Measurements from ENCODE around the gene KDM6A. TPM values are rescaled to one million over a fixed set of nuclear protein-coding genes. Genes with fewer than 3 reads are reported as not detected.

Gene KDM6A
- total and polyA plus RNA-seq, 9 of the 15 experiments (the other 6 are each of a cell fraction or from before 2014, with no cell fraction given): 8.4 to 34.3 (median 22.9) TPM

DNA sequence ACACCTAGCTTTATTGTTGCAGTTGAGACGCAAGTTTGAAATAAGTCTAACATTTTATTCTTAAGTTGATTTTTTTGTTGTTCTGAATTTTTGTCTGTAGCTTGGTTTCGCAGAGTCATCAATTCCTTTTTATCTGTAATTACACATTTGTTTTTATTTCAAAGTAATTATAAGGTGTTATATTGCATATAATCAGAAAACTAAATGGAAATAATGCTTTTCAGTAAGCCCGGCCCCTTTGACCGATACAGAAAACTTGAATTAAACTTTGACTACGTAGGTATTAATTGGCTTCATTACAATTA lies 2.1 kb downstream of the KDM6A start:
- H3K9ac ChIP-seq (ENCODE audit: insufficient read depth in 1 of 2, low read depth in 2 of 2, low read length in 2 of 2): peak overlapping the region in 1 of 2 experiments; percentile 89; a peak in 2 of 4 replicates
- no peak for FAIRE-seq
- TF ChIP-seq DNMT1 (IDR thresholded peaks at IDR 0.05) (no peak), TGIF2 (CRISPR knock-in tag; IDR thresholded peaks at IDR 0.05) (no peak), ZBED1 (IDR thresholded peaks at IDR 0.05) (no peak), ZNF316 (IDR thresholded peaks at IDR 0.05) (peak; percentile 89), SMARCE1 (IDR thresholded peaks at IDR 0.05) (no peak), POLR2H (tag; IDR thresholded peaks at IDR 0.05; ENCODE audit: low read depth) (0 out of 2 replicates have a peak, but pooled peaks have one; percentile 26), CBFB (CRISPR knock-in tag; IDR thresholded peaks at IDR 0.05) (no peak), ZNF408 (CRISPR knock-in tag; IDR thresholded peaks at IDR 0.05; ENCODE audit: low read depth) (no peak), C11orf30 (IDR thresholded peaks at IDR 0.05; ENCODE audit: low read depth) (peak; percentile 70), MTA3 (IDR thresholded peaks at IDR 0.05; ENCODE audit: borderline replicate concordance) (no peak), MAFK (IDR thresholded peaks at IDR 0.05; ENCODE audit: low read length) (peak; percentile 23; the same call in 1 of the 2 replicates), ZNF224 (CRISPR knock-in tag; IDR thresholded peaks at IDR 0.05) (no peak), NFYB (IDR thresholded peaks at IDR 0.05; ENCODE audit: extremely low read depth, insufficient read length) (no peak), STAG1 (CRISPR knock-in tag; IDR thresholded peaks at IDR 0.05; ENCODE audit: borderline replicate concordance) (no peak), ZNF24 (IDR thresholded peaks at IDR 0.05) (no peak), ZNF282 (CRISPR knock-in tag; IDR thresholded peaks at IDR 0.05) (no peak), ZNF217 (CRISPR knock-in tag; IDR thresholded peaks at IDR 0.05) (no peak), GTF2B (IDR thresholded peaks at IDR 0.05; ENCODE audit: extremely low read depth, insufficient read length) (no peak), ZNF175 (CRISPR knock-in tag; IDR thresholded peaks at IDR 0.05; ENCODE audit: low read depth) (no peak), PYGO2 (tag; IDR thresholded peaks at IDR 0.05) (no peak), RFX5 (IDR thresholded peaks at IDR 0.05; ENCODE audit: low read depth, low read length) (no peak), RNF2 (IDR thresholded peaks at IDR 0.05) (no peak), HNRNPLL (IDR thresholded peaks at IDR 0.05; ENCODE audit: low read depth, low read length, poor library complexity, severe bottlenecking) (no peak), TAF7 (tag; IDR thresholded peaks at IDR 0.05) (no peak)

More for the DNA sequence above, 2.1 kb downstream of the KDM6A start:
- no TSS peak for BruUV-seq (replicated peaks)
- intact Hi-C loops (cut with micrococcal nuclease): no loop called here
- 1% methylated on average over 5 of the region's 5 CpGs for WGBS (ENCODE audit: insufficient coverage, low coverage, missing lambda C conversion rate)
- peaks cover 15% of the 10 kb centered on the region for H3K36me3 ChIP-seq (ENCODE audit: control insufficient read depth, insufficient read depth, low read length)
- no peaks in the 10 kb centered on the region for H3K9me1 ChIP-seq (ENCODE audit: control insufficient read depth, insufficient read depth, low read length)
- peaks cover 7% of the 10 kb centered on the region for H4K20me1 ChIP-seq (replicated peaks; ENCODE audit: control insufficient read depth, insufficient read depth, low read length)
- H3K27ac ChIP-seq (ENCODE audit: extremely low read depth, low read depth, low read length): peak overlapping the region; percentile 93
- H3K4me2 ChIP-seq (ENCODE audit: insufficient read depth, low read length): peak overlapping the region; percentile 88
- POLR2A ChIA-PET: interaction anchor here (0.9 to 3.2 kb wide), 5 partner anchors 19 to 199 kb away, joined by 3 to 11 read pairs (median 5); partner anchors contain the start of gene DUSP21
- no peaks in the 10 kb centered on the region for H3K9me3 ChIP-seq (replicated peaks; ENCODE audit: control insufficient read depth, insufficient read depth, low read depth, low read length)
- H2AFZ ChIP-seq (ENCODE audit: low read depth, low read length): no peak overlapping the region
- DNase-seq (ENCODE audit: extremely low read depth in 1 of 4, low spot score in 3 of 4): no peak
- CTCF ChIA-PET (ENCODE audit: low intra/inter-chr PET ratio): no interaction called here
- no peaks in the 10 kb centered on the region for H3K27me3 ChIP-seq (ENCODE audit: control insufficient read depth in 2 of 2, insufficient read depth in 2 of 2, low read length in 2 of 2)
- H3K4me3 ChIP-seq: peak overlapping the region; percentile 99
- no peak for ATAC-seq
- in situ Hi-C loops (cut with MboI): no loop called here
- H3K79me2 ChIP-seq (ENCODE audit: control insufficient read depth, insufficient read depth, low read length): peaks cover 84% of the 10 kb centered on the region
- H3K4me1 ChIP-seq (replicated peaks in 1 of 2; ENCODE audit: control insufficient read depth in 2 of 2, insufficient read depth in 2 of 2, low read length in 2 of 2): peaks cover 0 to 14% of the 10 kb centered on the region in 2 experiments; a peak in 4 of 5 replicates
